ENCODE data around the gene AQP2.

GRCh38 chr12:49985981-49986380 lies 35.4 kb downstream of the AQP2 start:
- TF ChIP-seq CTCF (IDR thresholded peaks at IDR 0.05; ENCODE audit: low read depth, low read length, poor library complexity, severe bottlenecking): no peak
- no peak for TF ChIP-seq EZH2phosphoT487 (IDR thresholded peaks at IDR 0.05; ENCODE audit: borderline replicate concordance, low read length)
